HG02588 (cell line): ENCODE data around the gene TAS1R2.
"Not testable (repeated sequence)": the region's sequence is repeated elsewhere in the genome, so short reads cannot be mapped to it uniquely, and the experiment has no call there.

Source experiments
- ATAC-seq: cut with Tn5 transposase; IDR thresholded peaks from one replicate; pipeline ENCODE4 v1.9.1; 2021; ENCODE audit warnings: mild to moderate bottlenecking, moderate library complexity; ENCODE audit not compliant: unreplicated experiment

Gene TAS1R2

DNA sequence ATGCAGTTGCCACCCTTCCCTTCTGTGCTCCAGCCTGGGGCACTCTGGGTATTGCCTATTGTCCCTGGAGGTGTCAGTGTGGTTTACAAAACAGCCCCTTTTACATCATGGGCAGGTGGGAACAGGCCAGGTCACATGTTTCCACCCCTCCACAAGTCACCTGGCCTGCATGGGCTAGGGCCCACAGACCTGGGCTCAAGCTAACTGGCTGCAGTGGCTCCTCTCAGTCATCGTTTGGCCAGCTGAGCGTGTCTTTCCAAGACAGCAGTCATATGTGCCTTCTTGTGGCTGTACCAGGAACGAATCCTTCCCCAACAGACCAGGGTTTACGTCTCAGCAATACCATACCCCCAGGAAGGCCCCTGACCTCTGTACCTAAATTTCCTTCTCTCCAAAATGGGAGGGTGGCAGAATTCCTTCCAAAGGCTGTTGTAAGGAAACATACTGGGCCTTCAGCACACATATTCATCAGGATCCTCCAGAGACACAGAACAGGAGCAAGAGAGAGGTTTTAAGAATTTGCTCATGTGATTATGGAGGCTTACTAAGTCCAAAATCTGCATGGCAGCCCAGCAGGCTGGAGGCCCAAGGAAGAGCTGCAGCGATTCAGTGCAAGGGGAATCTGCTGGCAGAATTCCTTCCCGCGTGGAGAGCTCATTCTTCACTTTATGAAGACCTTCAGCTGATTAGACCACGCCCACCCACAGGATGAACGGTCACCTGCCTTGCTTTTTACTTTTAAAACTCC is 10.6 kb upstream of the TAS1R2 start:
- ATAC-seq, result no peak

DNA sequence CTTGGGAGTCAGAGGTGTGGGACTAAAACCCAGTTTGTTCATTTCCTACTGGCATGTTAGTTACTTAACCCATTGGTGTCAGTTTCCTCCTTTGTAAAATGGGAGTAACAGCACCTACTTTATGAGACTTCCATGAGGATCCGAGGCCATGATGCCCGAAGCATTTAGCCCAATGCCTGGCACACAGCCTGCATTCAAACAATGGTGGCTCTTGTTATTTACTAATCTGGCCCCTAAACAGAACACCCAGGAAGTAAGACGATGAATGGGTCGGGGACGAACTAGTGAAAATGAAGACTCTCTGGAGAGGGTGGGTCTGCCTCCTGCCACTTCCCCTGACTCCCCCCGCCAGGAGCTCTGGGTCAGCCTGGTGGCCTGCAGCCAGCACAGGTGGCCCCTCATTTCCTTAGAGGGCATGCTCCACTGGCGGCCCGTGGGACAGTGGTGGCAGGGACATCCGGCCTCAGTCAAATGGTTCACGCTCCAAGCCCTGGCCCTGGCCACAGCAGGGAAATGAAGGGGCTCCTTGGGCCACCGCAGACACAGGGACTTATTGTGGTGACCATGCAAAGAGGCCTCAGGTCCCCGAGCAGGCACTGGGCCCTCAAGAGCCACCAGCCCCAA is 9.5 kb upstream of the TAS1R2 start:
- ATAC-seq, result no peak

DNA sequence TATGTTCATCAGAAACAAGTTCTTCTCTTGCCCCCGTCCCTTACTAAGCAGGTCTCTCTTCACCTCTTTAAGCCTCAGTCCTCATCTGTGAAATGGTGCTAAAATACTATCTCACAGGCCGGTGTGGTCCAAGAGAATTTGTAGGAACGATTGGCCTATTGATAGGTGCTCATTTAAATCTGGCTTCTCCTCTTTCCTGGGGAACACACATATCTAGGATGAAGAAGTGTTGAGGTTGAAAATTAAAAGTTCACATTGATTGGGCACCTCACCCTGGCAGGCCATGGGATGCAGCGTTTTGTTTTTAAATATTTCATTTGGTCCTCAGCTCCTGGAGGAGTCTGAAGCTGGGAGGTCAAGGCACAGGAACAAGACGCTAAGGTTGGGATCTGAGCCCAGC is 8.9 kb upstream of the TAS1R2 start:
- no peak for ATAC-seq

DNA sequence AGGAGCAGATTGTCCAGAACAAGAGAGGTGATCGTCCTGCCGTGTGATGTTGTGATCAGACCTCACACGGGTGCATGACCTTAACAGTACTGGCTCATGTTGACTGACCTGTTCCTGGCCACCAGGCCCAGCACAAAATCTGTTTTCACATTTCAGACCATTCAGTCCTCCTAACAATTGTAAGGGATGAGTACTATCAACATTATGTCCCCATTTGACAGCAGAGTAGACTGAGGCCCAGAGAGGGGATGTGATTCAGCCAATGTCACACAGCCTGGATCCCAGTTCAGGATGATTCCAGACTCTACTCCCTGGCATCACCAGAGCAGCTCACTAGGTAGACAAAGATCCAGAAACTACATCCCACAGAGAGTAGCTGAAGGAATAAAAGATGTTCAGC is 7.4 kb upstream of the TAS1R2 start:
- no peak for ATAC-seq

DNA sequence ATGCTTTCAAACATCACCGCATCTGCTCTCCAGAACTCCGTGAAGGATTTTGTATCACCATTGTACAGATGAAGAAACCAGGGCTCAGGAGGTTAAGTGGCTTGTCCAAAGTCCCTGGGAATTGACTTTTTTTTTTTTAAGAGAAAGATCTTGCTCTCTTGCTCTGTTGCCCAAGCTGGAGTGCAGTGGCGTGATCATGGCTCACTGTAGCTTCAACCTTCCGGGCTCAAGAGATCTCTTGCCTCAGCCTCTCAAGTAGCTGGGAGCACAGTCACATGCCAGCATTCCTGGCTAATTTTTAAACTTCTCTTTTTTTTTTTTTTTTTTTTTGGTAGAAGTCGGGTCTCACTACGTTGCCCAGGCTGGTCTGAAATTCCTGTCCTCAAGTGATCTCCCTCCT is 6.9 kb upstream of the TAS1R2 start:
- ATAC-seq, result no peak

DNA sequence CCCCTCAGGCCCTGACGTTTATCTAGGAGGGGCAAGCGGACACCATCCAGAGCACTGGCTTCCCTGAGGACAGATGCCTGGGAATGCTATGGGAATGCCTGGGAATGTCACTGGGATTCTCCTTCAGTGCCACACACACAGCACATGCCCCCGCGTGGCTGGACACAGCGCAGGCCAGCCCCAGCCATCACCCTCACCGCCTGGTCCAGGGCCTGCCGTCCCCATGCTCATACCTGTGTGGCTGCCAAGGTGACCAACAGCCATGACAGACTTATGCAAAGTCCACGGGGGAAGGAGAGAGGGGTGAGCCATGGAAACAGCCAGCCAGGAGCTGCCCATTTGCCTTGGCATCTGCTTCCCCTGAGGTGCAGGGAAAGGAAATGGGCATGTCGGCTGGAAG is 5.7 kb upstream of the TAS1R2 start:
- ATAC-seq, result no peak

DNA sequence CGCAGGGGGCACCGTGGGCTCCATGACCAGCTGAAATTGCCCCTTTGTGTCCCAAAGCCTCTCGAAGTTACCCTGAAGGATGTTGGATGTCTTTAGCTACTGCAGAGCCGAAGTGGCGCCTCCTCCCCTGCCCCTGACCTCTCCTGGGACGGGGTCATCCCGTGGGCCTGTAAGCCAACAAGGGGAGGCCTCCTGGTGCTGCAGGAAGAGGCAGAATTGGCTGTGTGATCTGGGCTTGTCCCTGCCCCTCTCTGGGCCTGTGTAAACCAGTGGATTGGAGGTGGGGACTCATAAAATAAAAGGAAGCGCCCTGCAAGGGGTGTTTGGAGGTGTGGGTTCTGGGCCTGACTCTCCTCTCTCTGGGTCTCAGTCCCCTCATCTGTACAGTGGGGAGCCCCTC is 2.1 kb upstream of the TAS1R2 start:
- no peak for ATAC-seq

DNA sequence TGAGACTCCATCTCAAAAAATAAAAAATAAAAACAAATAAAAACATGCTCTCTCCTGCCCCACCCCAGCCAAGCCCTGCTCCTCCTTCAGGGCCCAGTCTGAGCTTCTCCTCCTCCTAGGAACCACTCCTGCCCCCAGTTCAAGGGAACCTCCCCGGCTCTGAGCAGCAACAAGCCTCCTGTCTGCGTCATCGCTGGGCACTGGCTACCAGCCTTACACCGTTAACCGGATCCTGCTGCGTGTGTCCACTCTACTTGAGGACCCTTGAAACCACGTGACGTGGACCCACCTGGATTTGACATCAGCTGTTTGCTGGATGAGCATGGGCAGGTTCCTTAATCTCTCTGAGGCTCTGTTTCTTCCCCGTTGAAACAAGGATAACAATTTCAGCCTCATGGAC is 1.6 kb upstream of the TAS1R2 start:
- ATAC-seq, result no peak

DNA sequence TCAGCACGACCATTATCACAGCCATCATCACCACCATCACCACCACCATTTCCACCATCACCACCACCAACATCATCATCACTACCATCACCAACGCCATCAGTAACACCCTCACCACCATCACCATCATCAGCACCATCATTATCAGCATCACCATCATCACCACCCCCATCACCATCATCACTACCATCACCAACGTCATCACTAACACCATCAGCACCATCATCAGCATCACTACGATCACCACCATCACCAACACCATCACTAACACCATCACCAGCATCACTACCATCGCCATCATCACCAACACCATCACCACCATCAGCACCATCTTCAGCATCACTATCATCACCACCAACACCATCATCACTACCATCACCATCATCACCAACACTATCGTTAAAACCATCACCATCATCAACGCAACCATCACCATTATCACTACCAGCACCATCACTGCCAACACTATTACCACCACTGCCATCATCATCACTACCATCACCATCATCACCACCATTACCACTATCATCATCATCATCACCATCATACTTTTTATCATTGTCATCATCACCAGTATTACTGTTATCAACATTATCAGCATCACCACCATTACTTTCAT is 1.3 kb downstream of the TAS1R2 start:
- ATAC-seq, result no peak

DNA sequence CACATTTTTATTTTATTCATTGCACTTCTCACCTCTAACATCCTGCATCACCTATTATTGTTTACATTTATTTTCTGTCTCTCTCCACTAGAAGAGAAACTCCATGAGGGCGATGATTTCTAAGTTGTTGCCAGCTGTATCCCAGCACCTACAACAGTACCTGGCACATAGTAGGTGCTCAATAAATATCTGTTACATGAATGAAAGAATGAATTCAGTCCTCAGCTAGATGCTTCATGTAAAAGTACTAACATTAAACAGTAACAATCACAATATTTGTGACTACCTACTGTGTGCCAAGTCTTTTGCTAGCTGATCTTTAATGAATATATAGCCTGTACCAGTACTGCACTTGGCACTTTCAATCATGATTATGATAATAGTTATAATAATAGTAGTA is 3.0 kb downstream of the TAS1R2 start:
- no peak for ATAC-seq

DNA sequence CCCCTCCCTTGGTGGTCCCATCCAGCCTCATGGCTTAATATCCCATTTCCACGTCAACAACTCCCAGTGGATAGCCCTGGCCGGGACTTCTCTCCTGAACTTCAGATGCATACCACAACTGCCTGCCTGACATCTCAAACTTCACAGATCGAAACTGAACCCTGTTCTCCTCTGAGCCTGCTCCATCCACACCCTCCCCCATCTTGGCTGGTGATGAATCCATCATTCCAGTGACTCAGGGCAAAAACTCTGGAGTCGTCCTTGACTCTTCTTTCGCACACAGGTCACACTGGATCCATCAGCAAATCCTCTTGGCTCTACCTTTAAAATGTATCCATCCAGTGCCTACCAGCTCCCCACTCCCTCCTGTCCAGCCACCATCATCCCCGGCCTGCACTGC is 3.9 kb downstream of the TAS1R2 start:
- no peak for ATAC-seq

DNA sequence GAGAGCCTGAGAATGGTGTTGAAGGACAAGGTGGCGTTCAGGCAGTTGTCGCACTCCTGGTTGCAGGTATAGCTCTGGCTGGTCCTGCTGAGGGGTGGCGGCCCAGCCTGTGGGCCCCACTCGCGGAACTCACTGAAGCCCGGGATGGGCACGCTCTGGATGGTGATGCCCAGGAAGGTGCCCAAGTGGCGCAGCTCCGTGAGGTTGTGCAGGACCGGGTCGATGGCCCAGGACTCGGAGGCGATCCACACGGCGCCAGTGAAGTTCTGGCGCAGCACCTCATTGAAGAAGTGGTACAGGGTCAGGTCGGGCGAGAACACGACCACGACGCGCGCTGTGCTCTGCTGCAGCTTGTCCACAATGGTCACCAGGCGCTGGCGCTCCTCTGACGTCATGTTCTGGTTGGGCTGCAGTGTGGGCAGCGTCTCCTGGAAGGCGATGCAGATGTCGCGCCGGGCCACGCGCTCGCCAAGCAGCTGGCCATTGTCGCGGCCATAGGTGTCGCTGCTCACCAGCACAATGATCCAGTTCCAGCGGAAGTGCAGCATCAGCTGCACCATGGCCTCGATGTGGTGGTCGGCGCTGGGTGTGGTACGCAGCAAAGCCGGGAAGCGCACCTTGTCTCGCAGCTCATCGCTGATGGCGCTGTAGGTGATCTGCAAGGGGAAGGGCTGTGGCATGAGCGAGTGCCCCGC is 5.0 kb downstream of the TAS1R2 start:
- no peak for ATAC-seq

DNA sequence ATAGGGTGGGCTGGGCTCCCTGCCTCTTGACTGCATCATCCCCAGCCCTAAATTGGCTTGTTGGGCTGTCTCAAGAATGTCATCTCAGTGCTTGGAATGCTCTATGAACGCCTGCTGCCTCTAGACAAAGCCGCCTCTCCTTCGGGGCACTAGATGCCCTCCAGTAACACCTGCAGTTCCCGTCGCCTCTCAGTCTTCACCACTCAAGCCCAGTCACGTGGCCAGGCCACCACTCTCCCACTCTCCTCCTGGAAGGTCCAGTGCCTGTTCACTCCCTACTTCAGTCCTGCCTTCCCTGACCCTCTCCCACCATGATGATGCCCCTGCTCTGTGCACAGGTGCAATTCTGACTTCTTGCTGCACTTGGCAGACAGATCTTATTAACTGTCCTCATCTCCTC is 7.0 kb downstream of the TAS1R2 start:
- no peak for ATAC-seq

DNA sequence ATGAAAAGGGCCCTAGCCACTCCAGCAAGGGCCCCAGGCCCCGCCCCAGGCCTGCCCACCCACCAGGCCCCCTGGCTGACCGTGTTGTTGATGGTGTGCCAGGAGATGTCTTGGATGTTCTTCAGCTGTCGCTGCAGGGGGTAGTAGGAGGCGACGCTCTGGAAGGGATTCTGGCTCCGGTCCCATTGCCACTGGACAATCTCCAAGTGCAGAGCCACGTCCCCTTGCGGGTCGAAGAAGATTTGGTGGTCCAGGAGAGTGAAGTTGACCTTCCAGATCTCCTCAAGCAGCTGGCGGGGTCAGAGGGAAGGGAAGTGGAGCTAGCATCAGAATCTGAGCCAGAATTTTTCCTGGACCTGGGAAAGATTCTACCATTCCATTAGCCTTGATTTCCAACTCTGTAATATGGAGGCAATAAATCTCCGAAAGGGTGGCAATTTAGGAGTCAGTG is 10.2 kb downstream of the TAS1R2 start:
- ATAC-seq, result no peak

DNA sequence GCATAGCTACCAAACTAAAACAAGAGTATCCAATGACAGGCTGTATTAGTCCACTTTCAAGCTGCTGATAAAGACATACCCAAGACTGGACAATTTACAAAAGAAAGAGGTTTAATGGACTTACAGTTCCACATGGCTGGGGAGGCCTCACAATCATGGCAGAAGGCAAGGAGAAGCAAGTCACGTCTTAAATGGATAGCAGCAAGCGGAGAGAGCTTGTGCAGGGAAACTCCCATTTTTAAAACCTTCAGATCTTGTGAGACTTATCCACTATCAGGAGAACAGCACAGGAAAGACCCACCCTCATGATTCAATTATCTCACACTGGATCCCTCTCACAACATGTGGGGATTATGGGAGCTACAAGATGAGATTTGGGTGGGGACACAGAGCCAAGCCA is 11.7 kb downstream of the TAS1R2 start:
- ATAC-seq, result not testable (repeated sequence)

DNA sequence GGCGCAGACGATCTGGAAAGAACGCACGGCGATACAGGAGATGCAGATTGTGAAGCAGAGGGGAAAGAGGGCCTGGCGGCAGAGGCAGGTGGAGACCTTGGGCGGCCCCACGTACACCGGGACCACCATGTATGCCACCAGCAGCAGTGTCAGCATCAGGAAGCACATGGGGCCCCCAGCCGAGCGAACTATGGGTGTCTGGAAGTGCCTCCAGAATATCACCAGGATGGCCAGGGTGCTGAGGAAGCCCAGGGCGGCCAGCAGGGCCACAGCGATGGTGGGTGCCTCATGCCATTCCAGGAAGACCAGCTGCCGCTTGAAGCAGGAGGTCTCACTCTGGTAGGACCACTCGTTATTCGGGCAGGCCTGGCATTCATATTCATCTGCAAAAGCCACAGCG is 19.3 kb downstream of the TAS1R2 start:
- ATAC-seq, result no peak

DNA sequence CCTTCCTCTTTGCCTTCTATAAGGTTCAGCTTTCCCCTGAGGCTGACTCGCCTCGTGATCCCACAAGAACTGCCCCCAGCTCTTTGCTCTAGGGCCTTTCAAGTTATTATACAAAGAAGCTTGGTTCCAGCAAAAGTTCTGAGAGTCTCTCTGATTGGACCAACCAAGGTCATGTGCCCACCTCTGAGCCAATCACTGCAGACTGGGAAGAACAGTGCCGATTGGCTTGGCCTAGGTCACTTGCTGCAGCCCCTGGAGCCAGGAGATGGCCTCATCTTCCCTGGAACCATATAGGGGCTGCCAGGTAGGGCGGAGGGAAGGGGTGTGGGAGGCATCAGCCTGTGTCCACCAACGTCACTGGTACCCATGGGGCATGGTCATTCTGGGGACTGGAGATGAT is 22.8 kb downstream of the TAS1R2 start:
- no peak for ATAC-seq

DNA sequence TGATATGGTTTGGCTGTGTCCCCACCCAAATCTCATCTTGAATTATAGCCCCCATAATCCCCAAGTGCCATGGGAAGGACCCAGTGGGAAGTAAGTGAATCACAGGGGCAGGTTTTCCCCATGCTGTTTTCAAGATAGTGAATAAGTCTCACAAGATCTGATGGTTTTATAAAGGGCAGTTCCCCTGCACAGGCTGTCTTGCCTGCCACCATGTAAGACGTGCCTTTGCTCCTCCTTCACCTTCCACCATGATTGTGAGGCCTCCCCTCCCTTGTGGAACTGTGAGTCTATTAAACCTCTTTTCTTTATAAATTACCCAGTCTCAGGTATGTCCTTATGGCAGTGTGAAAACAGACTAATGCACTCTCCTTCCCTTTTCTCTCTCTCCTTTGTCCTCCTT is 27.1 kb downstream of the TAS1R2 start:
- not testable (repeated sequence) for ATAC-seq

DNA sequence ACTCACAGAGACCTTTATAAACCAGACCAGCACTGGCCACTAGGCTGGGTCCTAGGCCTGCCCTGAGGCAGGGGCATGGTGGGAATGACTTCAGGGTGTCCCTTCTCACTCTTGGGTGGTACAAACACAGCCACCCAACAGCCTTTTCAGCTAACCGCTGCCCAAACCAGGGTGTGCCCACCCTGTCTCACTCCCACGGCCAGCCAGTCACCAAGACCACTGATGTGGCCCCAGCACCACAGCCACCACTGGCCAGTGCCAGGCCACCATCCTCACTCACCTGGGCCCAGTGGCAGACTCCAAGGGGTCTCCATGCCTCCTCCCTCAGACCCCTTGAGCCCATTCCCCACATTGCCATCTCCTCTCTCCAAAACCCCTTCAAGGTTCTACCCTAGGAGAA is 27.8 kb downstream of the TAS1R2 start:
- ATAC-seq, result no peak

DNA sequence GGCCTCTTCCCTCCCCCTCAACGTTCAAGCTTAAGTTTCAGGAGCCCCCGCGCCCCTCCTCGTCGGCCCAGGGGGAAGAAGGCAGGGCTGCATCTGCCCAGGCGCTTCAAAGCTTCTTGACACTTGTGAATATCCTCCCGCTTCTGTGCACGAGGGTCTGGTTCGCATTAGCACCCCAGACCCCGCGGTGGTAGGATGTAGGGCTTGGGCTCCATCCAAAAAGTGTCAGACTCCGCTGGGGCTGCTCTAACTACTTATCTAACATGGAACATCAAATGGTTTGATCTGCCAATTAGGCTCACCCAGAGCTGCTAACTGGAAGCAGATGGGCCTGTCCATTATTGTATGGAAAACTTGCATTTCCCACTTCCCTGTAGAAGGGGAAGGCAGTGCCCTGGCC is 28.9 kb downstream of the TAS1R2 start:
- no peak for ATAC-seq

DNA sequence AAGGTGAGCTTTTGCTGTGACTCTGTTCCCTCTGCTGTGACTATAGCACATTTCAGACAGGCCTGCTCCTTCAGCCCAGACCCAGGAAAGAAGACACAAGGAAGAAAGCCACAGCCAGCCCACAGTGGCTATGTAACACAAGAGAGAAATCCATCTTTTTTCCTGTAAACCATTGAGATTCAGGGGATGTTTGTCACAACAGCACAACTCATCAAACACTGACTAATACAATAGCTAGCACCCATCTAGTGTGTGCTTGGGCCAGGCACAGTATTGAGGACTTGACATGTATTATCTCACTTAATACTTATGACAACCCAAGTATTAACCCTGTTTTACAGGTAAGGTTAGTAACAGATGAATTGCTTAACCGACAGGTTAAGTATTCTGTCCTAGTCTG is 29.8 kb downstream of the TAS1R2 start:
- ATAC-seq, result no peak

DNA sequence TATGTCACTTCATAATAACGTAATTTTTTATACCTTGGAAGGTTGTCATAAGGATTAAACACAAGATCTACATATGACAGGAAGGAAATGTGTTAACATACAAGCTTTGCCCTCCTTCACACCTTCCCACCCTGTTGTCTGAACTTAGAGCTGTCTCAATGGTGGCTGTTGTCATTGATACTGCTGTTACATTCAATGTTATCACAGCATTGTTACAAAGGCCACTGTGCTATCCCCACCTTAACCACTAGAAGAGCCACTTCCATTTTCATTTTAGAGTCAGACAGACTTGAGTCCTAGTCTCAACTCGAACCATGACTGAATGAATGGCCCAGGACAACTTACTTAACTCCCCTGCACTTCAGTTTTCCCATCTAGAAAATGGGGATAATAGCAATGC is 31.2 kb downstream of the TAS1R2 start:
- no peak for ATAC-seq
